ENCODE data around the gene GRM5. TPM values are rescaled to one million over a fixed set of nuclear protein-coding genes. Genes with fewer than 3 reads are reported as not detected.
"Not testable (repeated sequence)": the region's sequence is repeated elsewhere in the genome, so short reads cannot be mapped to it uniquely, and the experiment has no call there.

The GRM5 gene
- total RNA-seq, 4 donors from 2014 or later: not detected

DNA sequence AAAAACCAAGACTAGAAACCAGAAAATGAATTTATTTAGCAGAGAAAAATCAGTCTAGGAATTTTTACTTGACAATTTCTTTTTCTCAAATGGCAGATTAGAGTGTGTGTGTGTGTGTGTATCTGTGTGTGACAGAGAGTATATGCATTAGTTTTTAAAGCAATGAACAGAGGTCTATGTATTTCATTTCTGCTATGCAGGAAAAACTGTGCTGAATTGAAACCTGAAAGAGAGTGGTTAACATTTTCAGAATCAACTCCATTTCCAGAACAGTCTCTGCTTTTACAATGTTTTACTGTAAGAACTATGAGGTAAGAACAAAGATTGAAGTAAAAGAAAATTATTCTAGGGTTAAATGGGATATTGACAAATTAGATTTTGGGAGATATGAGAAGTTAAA lies 114.8 kb downstream of the GRM5 start:
- Histone ChIP-seq H3K27me3 (no peaks in the 10 kb centered on the region), H3K4me3 (no peak overlapping the region), H3K4me1 (no peaks in the 10 kb centered on the region), H3K9me3 (no peaks in the 10 kb centered on the region), H3K27ac (no peak overlapping the region), H3K36me3 (no peaks in the 10 kb centered on the region)
- ATAC-seq: no peak
- TF ChIP-seq, protein P1, sequence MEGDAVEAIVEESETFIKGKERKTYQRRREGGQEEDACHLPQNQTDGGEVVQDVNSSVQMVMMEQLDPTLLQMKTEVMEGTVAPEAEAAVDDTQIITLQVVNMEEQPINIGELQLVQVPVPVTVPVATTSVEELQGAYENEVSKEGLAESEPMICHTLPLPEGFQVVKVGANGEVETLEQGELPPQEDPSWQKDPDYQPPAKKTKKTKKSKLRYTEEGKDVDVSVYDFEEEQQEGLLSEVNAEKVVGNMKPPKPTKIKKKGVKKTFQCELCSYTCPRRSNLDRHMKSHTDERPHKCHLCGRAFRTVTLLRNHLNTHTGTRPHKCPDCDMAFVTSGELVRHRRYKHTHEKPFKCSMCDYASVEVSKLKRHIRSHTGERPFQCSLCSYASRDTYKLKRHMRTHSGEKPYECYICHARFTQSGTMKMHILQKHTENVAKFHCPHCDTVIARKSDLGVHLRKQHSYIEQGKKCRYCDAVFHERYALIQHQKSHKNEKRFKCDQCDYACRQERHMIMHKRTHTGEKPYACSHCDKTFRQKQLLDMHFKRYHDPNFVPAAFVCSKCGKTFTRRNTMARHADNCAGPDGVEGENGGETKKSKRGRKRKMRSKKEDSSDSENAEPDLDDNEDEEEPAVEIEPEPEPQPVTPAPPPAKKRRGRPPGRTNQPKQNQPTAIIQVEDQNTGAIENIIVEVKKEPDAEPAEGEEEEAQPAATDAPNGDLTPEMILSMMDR (IDR thresholded peaks at IDR 0.05): no peak
- TF ChIP-seq POLR2A (IDR thresholded peaks at IDR 0.05) (no peak), POLR2AphosphoS5 (IDR thresholded peaks at IDR 0.05) (no peak), EP300 (IDR thresholded peaks at IDR 0.05) (no peak)

DNA sequence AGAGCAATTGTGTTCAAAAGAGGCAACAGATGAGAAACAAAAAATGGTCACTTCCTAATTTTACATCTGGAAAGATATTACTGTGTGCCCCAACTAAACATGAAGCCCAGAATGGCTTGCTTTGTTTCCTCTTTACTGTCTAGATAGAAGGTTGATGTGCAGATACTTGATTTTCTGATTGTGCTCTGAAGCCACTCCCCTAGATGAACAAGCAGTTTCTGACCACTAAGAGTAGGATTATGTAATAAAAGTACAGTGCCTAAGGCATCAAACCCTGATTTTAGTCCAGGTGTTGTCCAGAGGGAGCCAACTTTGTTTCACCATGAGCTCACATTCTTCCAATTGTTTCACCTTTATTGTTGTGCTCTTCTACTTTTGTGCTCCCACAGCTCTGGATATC lies 116.9 kb downstream of the GRM5 start:
- not testable (repeated sequence) for H3K27me3 ChIP-seq, H3K27ac ChIP-seq, H3K36me3 ChIP-seq, H3K4me1 ChIP-seq, ATAC-seq, H3K9me3 ChIP-seq, H3K4me3 ChIP-seq

DNA sequence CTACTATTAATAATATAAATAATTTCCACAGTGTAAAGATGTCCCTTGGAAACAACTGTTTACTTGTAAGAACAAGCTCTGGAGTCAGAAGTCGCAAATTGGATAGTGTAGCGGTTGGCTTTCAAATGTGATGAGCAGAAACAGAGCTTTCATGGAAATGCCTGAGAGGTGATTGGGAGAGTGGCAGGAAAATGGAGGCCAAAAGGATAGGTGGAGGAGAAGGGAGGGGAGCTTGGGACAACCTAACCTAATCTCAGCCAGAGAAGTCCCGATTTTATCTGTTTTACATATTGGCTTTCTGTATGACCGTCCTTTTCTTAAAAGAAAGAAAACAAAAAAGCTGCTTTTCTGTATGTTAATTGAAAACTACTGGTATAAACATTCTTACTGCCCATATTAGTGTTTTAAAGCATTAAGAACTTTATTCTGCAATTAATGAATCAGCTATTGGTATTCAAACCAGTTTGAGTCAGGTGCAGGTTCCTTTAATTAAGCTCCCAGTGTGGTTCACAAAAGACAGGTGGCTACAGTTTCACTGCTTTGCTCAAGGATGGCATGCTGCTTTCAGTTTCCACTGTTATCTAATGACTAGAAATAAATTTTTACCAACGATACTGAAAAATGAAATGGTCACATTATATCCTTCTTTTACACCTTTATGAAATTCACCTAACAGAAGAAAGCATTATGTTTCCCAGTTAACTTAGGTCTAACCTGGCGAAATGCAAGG lies 117.8 kb downstream of the GRM5 start:
- not testable (repeated sequence) for H3K36me3 ChIP-seq, ATAC-seq, H3K27me3 ChIP-seq, H3K27ac ChIP-seq, H3K9me3 ChIP-seq, H3K4me1 ChIP-seq, H3K4me3 ChIP-seq
- 80 to 96% methylated on average over 6 of the region's 6 CpGs for WGBS, 2 donors (ENCODE audit: low coverage in 1 of 2)

DNA sequence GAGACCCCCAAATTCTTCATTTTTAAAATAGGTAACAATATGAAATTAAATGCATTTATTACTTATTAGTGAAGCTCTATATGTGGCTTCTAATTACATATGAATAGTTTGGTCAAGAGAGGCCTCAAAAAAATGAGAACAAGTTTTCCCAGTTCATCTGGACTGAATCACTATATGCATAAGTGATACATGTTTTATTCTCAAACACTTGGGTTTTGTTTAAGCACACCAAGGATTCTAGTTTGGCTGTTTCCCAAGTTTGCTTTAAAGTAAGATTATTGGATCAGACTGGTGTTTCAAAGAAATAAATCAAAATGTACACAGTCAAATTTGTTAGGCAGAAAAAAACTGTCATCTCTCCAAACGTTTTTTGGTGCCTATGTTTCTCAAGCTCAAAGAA lies 136.1 kb downstream of the GRM5 start:
- 0 to 6% methylated on average over 1 of the region's 1 CpG for WGBS, 2 donors (ENCODE audit: low coverage in 1 of 2)

DNA sequence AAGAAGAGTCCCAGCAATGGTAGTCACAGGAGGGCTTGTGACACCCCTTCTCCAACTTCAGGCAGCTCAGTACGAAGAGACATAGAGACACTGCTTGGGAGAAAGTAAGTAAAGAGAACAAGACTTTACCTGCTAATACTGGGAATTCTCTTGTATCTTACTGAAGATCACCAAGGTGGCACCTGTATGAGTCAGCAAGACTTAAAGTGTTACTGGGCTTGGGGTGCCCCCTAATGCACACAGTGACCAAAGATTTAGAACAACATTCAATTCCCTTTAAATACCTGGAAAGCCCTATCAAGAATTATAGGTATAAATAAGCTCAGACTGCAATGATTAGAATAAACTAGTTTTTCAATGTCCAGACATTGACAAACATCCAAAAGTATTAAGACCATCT lies 148.7 kb downstream of the GRM5 start:
- H3K27me3 ChIP-seq, H3K9me3 ChIP-seq, H3K36me3 ChIP-seq, H3K4me3 ChIP-seq, H3K27ac ChIP-seq, ATAC-seq, H3K4me1 ChIP-seq: not testable (repeated sequence)
- WGBS, 2 donors (ENCODE audit: low coverage in 1 of 2): 86% methylated on average over 1 of the region's 1 CpG; no CpG with 5 or more reads in 1 of the 2 donors

More for the DNA sequence above, 136.1 kb downstream of the GRM5 start:
- not testable (repeated sequence) for ATAC-seq, H3K36me3 ChIP-seq, H3K4me3 ChIP-seq, H3K9me3 ChIP-seq, H3K27me3 ChIP-seq, H3K27ac ChIP-seq, H3K4me1 ChIP-seq

DNA sequence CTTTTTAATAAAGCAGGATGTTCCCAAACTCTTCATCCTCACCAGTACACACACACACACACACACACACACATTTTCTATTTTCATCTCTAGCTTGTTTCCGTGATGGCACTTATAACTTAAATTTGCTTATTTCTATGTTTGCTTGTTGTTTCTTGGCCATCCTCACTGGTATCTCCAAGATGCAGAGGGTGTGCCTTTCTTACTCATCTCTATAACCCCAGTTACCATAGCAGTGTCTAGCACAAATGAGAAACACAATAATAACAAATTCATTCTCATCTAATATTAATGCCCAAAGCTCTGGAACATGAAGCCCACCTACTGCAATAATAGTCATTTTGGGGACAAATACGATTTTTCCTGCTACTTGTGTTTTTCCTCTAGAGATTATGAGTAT lies 156.3 kb downstream of the GRM5 start:
- Histone ChIP-seq H3K4me3 (no peak overlapping the region), H3K9me3 (no peaks in the 10 kb centered on the region), H3K27ac (no peak overlapping the region), H3K27me3 (no peaks in the 10 kb centered on the region), H3K36me3 (no peaks in the 10 kb centered on the region), H3K4me1 (no peaks in the 10 kb centered on the region)
- 72 to 95% methylated on average over 2 of the region's 2 CpGs for WGBS, 2 donors (ENCODE audit: low coverage in 1 of 2)
- ATAC-seq: no peak
- no peak for TF ChIP-seq EP300 (IDR thresholded peaks at IDR 0.05)
- no peak for TF ChIP-seq POLR2AphosphoS5 (IDR thresholded peaks at IDR 0.05)
- TF ChIP-seq, protein P1 (IDR thresholded peaks at IDR 0.05): no peak
- TF ChIP-seq POLR2A (IDR thresholded peaks at IDR 0.05): no peak

DNA sequence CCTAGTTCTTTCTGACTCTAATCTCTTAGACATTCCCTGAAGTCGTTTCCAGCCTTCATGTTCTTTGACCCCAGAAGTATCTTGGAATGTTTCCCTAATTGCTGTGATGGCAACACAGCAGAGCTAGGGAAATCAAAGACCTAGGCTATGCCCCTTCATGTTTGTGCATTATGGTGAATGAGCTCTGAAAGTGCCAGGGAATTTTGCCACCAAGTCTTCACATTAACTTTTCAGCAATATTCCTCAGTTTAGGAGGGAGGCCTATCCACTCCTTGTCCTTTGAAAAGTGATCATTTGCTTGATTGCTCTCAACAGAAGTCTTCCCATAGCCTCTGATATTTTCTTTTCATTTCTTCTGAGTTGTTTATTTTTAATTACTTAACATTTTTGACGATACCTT lies 164.3 kb downstream of the GRM5 start:
- H3K9me3 ChIP-seq, H3K36me3 ChIP-seq, H3K27ac ChIP-seq, H3K4me1 ChIP-seq, H3K4me3 ChIP-seq, H3K27me3 ChIP-seq, ATAC-seq: not testable (repeated sequence)
- 44 to 56% methylated on average over 2 of the region's 2 CpGs for WGBS, 2 donors (ENCODE audit: low coverage in 1 of 2)

DNA sequence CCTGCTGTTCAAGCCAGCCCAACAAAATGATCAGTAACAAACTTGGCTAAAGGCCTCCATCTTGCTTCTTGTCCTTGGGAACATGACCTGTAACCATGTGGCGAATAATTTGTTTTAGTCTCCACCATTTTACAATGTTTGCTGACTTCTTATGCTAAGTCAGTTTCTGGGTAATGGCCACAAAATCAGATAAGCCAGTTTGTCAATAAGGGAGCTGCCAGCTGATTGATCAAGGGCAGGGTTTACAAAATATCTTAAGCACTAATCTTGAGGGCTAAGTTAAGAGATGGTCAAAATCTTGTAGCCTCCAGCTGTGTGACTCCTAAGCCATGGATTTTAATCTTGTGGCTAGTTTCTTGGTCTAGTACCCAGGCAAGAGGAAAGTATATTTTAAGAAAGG lies 176.9 kb downstream of the GRM5 start:
- not testable (repeated sequence) for ATAC-seq, H3K4me1 ChIP-seq, H3K27ac ChIP-seq, H3K36me3 ChIP-seq, H3K4me3 ChIP-seq, H3K27me3 ChIP-seq
- peaks cover 0 to 22% (median 0%) of the 10 kb centered on the region in 3 donors for H3K9me3 ChIP-seq
- 80 to 82% methylated on average over 1 of the region's 1 CpG for WGBS, 2 donors (ENCODE audit: low coverage in 1 of 2)
